Activated gamma-delta T cell (primary cell): ENCODE data around the gene ARHGEF9.
"Not testable (repeated sequence)": the region's sequence is repeated elsewhere in the genome, so short reads cannot be mapped to it uniquely, and the experiment has no call there.

Experiments used
- DNase-seq: peaks from one replicate; lab custom pipeline; 2025; lab: John Stamatoyannopoulos, UW

Gene ARHGEF9

DNA sequence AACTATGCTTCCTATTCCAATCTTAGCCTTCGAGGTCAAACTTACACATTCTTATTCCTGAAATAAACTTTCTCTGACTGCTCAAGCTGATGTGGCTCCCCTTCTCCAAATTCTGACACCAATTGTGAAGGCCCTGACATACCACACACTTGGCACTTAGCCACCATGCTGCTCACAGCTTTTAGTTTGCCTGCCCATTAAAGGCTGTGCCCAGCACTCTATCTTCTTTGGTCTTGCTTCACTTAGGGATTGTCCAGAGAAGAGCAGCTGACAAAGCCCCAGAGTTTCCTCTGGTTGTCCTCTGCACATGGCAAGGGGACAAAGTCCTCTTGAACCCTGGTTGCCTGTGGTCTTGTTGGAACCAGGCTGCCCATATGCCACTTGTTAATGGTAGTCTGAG is 126.1 kb downstream of the ARHGEF9 start:
- no peak for DNase-seq

DNA sequence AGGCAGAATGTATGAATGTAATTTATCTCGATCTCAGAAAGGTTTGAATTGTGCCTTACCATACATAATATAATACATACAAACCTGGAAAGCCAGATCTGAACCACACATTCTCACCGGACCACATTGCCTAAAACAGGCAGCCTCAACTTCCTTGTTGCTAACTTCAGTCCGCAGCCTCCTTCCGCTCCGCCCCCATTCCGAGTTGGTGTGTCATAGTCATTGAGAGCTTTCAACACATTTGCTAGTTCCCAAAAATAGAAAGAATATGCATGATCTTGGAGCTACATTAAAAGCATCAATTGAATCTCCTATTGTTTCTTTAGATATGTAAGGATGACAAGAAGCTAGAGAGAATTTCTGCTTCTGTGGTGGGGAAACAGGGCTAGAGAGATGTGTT is 127.2 kb downstream of the ARHGEF9 start:
- no peak for DNase-seq

- no peak for DNase-seq
Observed at GRCh38 chrX:63656871-63657580, 128.0 kb downstream of the ARHGEF9 start.

- no peak for DNase-seq
Observed at GRCh38 chrX:63652086-63652765, 132.8 kb downstream of the ARHGEF9 start.

DNA sequence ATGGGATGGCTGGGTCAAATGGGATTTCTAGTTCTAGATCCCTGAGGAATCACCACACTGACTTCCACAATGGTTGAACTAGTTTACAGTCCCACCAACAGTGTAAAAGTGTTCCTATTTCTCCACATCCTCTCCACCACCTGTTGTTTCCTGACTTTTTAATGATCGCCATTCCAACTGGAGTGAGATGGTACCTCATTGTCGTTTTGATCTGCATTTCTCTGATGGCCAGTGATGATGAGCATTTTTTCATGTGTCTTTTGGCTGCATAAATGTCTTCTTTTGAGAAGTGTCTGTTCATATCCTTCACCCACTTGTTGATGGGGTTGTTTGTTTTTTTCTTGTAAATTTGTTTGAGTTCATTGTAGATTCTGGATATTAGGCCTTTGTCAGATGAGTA is 139.3 kb downstream of the ARHGEF9 start:
- DNase-seq, result not testable (repeated sequence)

DNA sequence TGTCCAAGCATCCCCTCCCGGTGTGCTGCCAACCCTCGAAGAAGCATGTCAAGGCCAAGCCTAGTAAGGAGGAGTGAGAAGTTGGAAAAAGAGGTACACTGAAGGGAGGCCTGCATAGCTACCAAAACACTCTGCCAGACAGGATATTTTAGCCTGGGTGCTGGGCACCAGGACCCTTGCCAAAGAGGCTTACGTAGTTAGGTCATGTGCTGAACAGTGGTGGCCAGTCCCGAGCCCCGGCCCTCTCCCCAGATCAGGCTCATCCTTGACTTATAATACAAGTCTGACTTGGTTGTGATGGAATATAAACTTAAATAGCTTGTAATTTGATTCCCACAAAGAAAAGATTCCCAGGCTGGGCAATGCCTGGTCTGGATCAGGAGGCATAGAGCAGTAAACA is 149.3 kb downstream of the ARHGEF9 start:
- DNase-seq, result no peak

DNA sequence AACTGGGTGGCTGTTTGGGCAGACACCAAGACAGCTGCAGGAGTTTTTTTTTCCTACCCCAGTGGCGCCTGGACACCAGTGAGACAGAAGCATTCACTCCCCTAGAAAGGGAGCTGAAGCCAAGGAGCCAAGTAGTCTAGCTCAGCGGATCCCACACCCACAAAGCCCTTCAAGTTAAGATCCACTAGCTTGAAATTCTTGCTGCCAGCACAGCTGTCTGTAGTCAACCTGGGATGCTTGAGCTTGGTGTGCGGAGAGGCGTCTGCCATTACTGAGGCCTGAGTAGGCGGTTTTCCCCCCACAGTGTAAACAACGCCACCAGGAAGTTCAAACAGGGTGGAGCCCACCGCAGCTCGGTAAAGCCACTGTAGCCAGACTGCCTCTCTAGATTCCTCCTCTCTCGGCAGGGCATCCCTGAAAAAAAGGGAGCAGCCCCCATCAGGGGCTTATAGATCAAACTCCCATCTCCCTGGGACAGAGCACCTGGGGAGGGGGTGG is 171.4 kb downstream of the ARHGEF9 start:
- DNase-seq, result no peak

GRCh38 chrX:63585936-63586335 is 199.1 kb downstream of the ARHGEF9 start:
- DNase-seq, result no peak
